HEK293 (cell line): ENCODE measurements around the gene CHRM2.

Source experiments
- CTCF ChIA-PET: fragments of 350-600 bp; formaldehyde crosslinking; extraction: SDS; loops from one replicate; lab custom pipeline; 2021; ENCODE audit warnings: antibody characterized with exemption; lab: Yijun Ruan, JAX
- POLR2A ChIA-PET: fragments of 300-600 bp; formaldehyde crosslinking; extraction: SDS; loops from one replicate; lab custom pipeline; 2020; ENCODE audit warnings: antibody characterized with exemption, inconsistent platforms; lab: Yijun Ruan, JAX
- H3K27ac ChIP-seq: fragments of 200-500 bp; sonication (Bioruptor generic); 2 replicates; pipeline ENCODE4 v1.5.1; 2014; ENCODE audit warnings: low read depth, low read length, control low read depth, inconsistent platforms; ENCODE audit errors: extremely low read depth
- H3K36me3 ChIP-seq, 2 experiments: fragments of 200-500 bp in 1 of 2; sonication (Bioruptor generic) in 1 of 2; 1 replicate in 1 of 2; 2 replicates in 1 of 2; pipeline ENCODE4 v1.5.1; 2014 to 2017; ENCODE audit warnings: inconsistent platforms in 2 of 2, low read length in 2 of 2; ENCODE audit not compliant: control insufficient read depth in 2 of 2, insufficient read depth in 1 of 2
- H3K4me1 ChIP-seq: fragments of 200-500 bp; sonication (Bioruptor generic); 2 replicates; pipeline ENCODE4 v1.5.1; 2014; ENCODE audit warnings: mild to moderate bottlenecking, low read length, inconsistent platforms; ENCODE audit not compliant: control insufficient read depth, insufficient read depth
- H3K4me3 ChIP-seq: 2 replicates; pipeline ENCODE4 v1.5.1; 2011; ENCODE audit warnings: low read depth, mild to moderate bottlenecking, control low read depth, low read length, moderate library complexity
- H3K9me3 ChIP-seq: fragments of 200-500 bp; sonication (Bioruptor generic); 2 replicates; pipeline ENCODE4 v1.5.1; 2014; ENCODE audit warnings: low read depth, low read length, inconsistent platforms; ENCODE audit not compliant: control insufficient read depth, insufficient read depth
- GLIS2 ChIP-seq: fragments of 450-650 bp; formaldehyde crosslinking; IDR thresholded peaks from 2 replicates; pipeline ENCODE4 v1.5.1; 2016; ENCODE audit warnings: missing biosample characterization, missing genetic modification characterization
- MEIS1 ChIP-seq: sonication (generic); formaldehyde crosslinking; IDR thresholded peaks from 2 replicates; pipeline ENCODE4 v1.8.1; 2022; ENCODE audit warnings: missing genetic modification reagents, mild to moderate bottlenecking, borderline replicate concordance
- ZEB2 ChIP-seq: fragments of 450-650 bp; formaldehyde crosslinking; IDR thresholded peaks from 2 replicates; pipeline ENCODE4 v1.5.1; 2016; ENCODE audit warnings: missing biosample characterization, missing genetic modification characterization
- ZNF133 ChIP-seq: fragments of 450-650 bp; formaldehyde crosslinking; IDR thresholded peaks from 2 replicates; pipeline ENCODE4 v1.5.1; 2016; ENCODE audit warnings: missing biosample characterization, missing genetic modification characterization
- ZNF274 ChIP-seq, 2 experiments: fragments of 200-500 bp in 1 of 2; fragments of 450-650 bp in 1 of 2; sonication (Bioruptor generic) in 1 of 2; formaldehyde crosslinking in 1 of 2; IDR thresholded peaks; 2 replicates each; pipeline versions ENCODE4 v1.5.1 to v1.6.1; 2014 to 2016; ENCODE audit warnings: borderline replicate concordance in 1 of 2, inconsistent platforms in 1 of 2, low read length in 1 of 2, missing biosample characterization in 1 of 2, missing genetic modification characterization in 1 of 2
- ZNF302 ChIP-seq: fragments of 450-650 bp; formaldehyde crosslinking; IDR thresholded peaks from 2 replicates; pipeline ENCODE4 v1.5.1; 2016; ENCODE audit warnings: missing biosample characterization, missing genetic modification characterization, low read depth
- ZNF341 ChIP-seq: fragments of 450-650 bp; formaldehyde crosslinking; IDR thresholded peaks from 2 replicates; pipeline ENCODE4; 2016; ENCODE audit warnings: low read depth, missing biosample characterization, missing genetic modification characterization
- ZNF354C ChIP-seq: fragments of 450-650 bp; formaldehyde crosslinking; IDR thresholded peaks from 2 replicates; pipeline ENCODE4 v1.5.1; 2016; ENCODE audit warnings: missing biosample characterization, missing genetic modification characterization, low read depth, borderline replicate concordance
- ZNF37A ChIP-seq: fragments of 450-650 bp; IDR thresholded peaks from 2 replicates; pipeline ENCODE4 v1.5.1; 2018; ENCODE audit warnings: missing biosample characterization, missing genetic modification characterization
- ZNF423 ChIP-seq: fragments of 450-650 bp; formaldehyde crosslinking; IDR thresholded peaks from 2 replicates; pipeline ENCODE4 v1.5.1; 2016; ENCODE audit warnings: missing biosample characterization, missing genetic modification characterization
- ZNF544 ChIP-seq: fragments of 450-650 bp; formaldehyde crosslinking; IDR thresholded peaks from 2 replicates; pipeline ENCODE4 v1.5.0; 2017; ENCODE audit warnings: missing biosample characterization, missing genetic modification characterization
- ZNF555 ChIP-seq: fragments of 450-650 bp; formaldehyde crosslinking; conservative IDR thresholded peaks from 2 replicates; pipeline ENCODE4 v1.5.1; 2017; ENCODE audit warnings: missing biosample characterization, mild to moderate bottlenecking, missing genetic modification characterization, inconsistent platforms
- ZNF629 ChIP-seq: fragments of 450-650 bp; formaldehyde crosslinking; IDR thresholded peaks from 2 replicates; pipeline ENCODE4 v1.5.1; 2017; ENCODE audit warnings: missing biosample characterization, missing genetic modification characterization
- ZNF785 ChIP-seq: fragments of 450-650 bp; formaldehyde crosslinking; IDR thresholded peaks from 2 replicates; pipeline ENCODE4 v1.5.1; 2016; ENCODE audit warnings: missing biosample characterization, missing genetic modification characterization
- ZNF843 ChIP-seq: fragments of 450-650 bp; formaldehyde crosslinking; IDR thresholded peaks from 2 replicates; pipeline ENCODE4 v1.5.1; 2016; ENCODE audit warnings: missing biosample characterization, missing genetic modification characterization
- ZSCAN16 ChIP-seq: fragments of 450-650 bp; formaldehyde crosslinking; IDR thresholded peaks from 2 replicates; pipeline ENCODE4 v1.5.1; 2016; ENCODE audit warnings: missing biosample characterization, missing genetic modification characterization
- TF ChIP-seq, protein P1 (sequence below): fragments of 450-650 bp; formaldehyde crosslinking; IDR thresholded peaks from 2 replicates; pipeline ENCODE4 v1.5.1; 2016; ENCODE audit warnings: missing biosample characterization, missing genetic modification characterization
- TF ChIP-seq, protein P2 (sequence below): fragments of 450-650 bp; IDR thresholded peaks from 2 replicates; pipeline ENCODE4 v1.5.1; 2018; ENCODE audit warnings: missing biosample characterization, missing genetic modification characterization

Gene CHRM2

GRCh38 chr7:137038706-137039105 is 170.3 kb downstream of the CHRM2 start (continued):
- TF ChIP-seq ZNF423 = no peak
- TF ChIP-seq ZNF37A = no peak
- TF ChIP-seq MEIS1 (CRISPR knock-in tag) = no peak
- TF ChIP-seq ZSCAN16 (tag by site-specific recombination) = no peak

DNA sequence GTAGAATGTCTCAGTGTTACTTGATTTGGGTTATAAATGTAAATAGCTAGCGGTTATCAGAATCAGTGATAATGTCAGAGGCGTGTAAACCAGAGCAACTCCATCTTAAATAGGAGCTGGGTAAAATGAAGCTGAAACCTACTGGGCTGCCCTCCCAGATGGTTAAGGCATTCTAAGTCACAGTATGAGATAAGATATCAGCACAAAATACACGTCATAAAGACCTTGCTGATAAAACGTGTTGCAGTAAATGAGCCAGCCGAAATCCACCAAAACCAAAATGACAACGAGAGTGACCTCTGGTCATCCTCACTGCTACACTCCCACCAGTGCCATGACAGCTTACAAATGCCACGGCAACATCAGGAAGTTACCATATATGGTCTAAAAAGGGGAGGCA is 172.3 kb downstream of the CHRM2 start:
- H3K27ac ChIP-seq = no peak overlapping the region
- CTCF ChIA-PET = no interaction called here
- no peaks in the 10 kb centered on the region for H3K9me3 ChIP-seq
- POLR2A ChIA-PET = no interaction called here
- no peak overlapping the region for H3K4me3 ChIP-seq
- TF ChIP-seq, protein P1, sequence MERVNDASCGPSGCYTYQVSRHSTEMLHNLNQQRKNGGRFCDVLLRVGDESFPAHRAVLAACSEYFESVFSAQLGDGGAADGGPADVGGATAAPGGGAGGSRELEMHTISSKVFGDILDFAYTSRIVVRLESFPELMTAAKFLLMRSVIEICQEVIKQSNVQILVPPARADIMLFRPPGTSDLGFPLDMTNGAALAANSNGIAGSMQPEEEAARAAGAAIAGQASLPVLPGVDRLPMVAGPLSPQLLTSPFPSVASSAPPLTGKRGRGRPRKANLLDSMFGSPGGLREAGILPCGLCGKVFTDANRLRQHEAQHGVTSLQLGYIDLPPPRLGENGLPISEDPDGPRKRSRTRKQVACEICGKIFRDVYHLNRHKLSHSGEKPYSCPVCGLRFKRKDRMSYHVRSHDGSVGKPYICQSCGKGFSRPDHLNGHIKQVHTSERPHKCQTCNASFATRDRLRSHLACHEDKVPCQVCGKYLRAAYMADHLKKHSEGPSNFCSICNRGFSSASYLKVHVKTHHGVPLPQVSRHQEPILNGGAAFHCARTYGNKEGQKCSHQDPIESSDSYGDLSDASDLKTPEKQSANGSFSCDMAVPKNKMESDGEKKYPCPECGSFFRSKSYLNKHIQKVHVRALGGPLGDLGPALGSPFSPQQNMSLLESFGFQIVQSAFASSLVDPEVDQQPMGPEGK (tag by site-specific recombination) = no peak
- TF ChIP-seq ZNF544 (no peak), ZNF354C (tag by site-specific recombination) (no peak), ZNF785 (tag by site-specific recombination) (no peak), ZNF555 (tag by site-specific recombination) (no peak), GLIS2 (tag by site-specific recombination) (no peak), ZNF274 (IDR thresholded peaks at IDR 0.05; ENCODE audit: low read length) (no peak), ZNF274 (tag by site-specific recombination; IDR thresholded peaks at IDR 0.05; ENCODE audit: borderline replicate concordance) (no peak), ZNF629 (tag by site-specific recombination) (no peak), ZNF133 (tag by site-specific recombination) (no peak), MEIS1 (CRISPR knock-in tag) (no peak), ZNF341 (no peak)
- no peaks in the 10 kb centered on the region for H3K36me3 ChIP-seq
- no peaks in the 10 kb centered on the region for H3K4me1 ChIP-seq

DNA sequence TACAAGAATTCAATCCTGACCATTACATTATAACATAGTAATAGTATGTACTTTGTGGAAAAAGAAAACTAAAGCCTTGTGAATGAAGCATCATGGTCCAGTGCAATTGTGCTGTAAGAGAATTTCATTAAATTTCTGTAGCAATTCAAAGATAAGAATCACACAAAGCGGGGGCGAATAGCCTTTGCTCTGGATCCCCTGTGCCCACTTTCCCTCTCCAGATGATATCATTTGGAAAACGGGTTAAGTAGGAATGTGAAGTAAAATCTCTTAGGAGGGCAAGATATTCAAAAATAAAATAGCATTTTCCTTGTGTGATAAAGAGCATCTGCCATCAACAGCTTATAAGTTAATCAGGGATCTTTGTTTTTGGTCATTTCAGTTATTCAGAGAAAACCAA is 177.1 kb downstream of the CHRM2 start:
- Histone ChIP-seq H3K4me1 (no peaks in the 10 kb centered on the region), H3K4me3 (no peak overlapping the region), H3K27ac (no peak overlapping the region), H3K36me3 (no peaks in the 10 kb centered on the region), H3K9me3 (no peaks in the 10 kb centered on the region)
- ChIA-PET POLR2A (no interaction called here), CTCF (no interaction called here)
- TF ChIP-seq ZNF843 (no peak), ZNF133 (tag by site-specific recombination) (no peak), ZEB2 (tag by site-specific recombination) (no peak), ZNF302 (tag by site-specific recombination) (no peak), ZNF629 (tag by site-specific recombination) (no peak)
- TF ChIP-seq, protein P2, sequence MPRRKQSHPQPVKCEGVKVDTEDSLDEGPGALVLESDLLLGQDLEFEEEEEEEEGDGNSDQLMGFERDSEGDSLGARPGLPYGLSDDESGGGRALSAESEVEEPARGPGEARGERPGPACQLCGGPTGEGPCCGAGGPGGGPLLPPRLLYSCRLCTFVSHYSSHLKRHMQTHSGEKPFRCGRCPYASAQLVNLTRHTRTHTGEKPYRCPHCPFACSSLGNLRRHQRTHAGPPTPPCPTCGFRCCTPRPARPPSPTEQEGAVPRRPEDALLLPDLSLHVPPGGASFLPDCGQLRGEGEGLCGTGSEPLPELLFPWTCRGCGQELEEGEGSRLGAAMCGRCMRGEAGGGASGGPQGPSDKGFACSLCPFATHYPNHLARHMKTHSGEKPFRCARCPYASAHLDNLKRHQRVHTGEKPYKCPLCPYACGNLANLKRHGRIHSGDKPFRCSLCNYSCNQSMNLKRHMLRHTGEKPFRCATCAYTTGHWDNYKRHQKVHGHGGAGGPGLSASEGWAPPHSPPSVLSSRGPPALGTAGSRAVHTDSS (tag by site-specific recombination) = no peak
